Neural progenitor cell (in vitro differentiated cells): Measurements from ENCODE around the gene SEMA6B. TPM values are rescaled to one million over a fixed set of nuclear protein-coding genes. Genes with fewer than 3 reads are reported as not detected.

ENCODE experiments used
- DNase-seq: peaks from one replicate; pipeline ENCODE4 v3.0.0-alpha.2; 2016; ENCODE audit warnings: low spot score
- H2AFZ ChIP-seq: fragments of 200-600 bp; sonication (generic); replicated peaks from 2 replicates; pipeline ENCODE4 v1.6.1; 2016; ENCODE audit warnings: antibody characterized with exemption
- H3F3A ChIP-seq: fragments of 200-600 bp; sonication (generic); 2 replicates; pipeline ENCODE4 v1.6.1; 2016; ENCODE audit warnings: antibody characterized with exemption, low read depth
- H3K27ac ChIP-seq: fragments of 200-600 bp; sonication (generic); 2 replicates; pipeline ENCODE4 v1.5.1; 2016; ENCODE audit warnings: mild to moderate bottlenecking
- H3K27me3 ChIP-seq: fragments of 200-600 bp; sonication (generic); 2 replicates; pipeline ENCODE4 v1.6.1; 2016; ENCODE audit warnings: mild to moderate bottlenecking, moderate library complexity
- H3K36me3 ChIP-seq: fragments of 200-600 bp; sonication (generic); 2 replicates; pipeline ENCODE4 v1.5.1; 2016
- H3K4me1 ChIP-seq: fragments of 200-600 bp; sonication (generic); 2 replicates; pipeline ENCODE4 v1.6.1; 2016; ENCODE audit warnings: mixed run types
- H3K4me2 ChIP-seq: fragments of 200-600 bp; sonication (generic); 2 replicates; pipeline ENCODE4 v1.6.1; 2016
- H3K4me3 ChIP-seq: fragments of 200-600 bp; sonication (generic); 2 replicates; pipeline ENCODE4 v1.5.1; 2016
- H3K79me2 ChIP-seq: fragments of 200-600 bp; sonication (generic); 2 replicates; pipeline ENCODE4 v1.6.1; 2016; ENCODE audit warnings: low read depth
- H3K9ac ChIP-seq: fragments of 200-600 bp; sonication (generic); 2 replicates; pipeline ENCODE4 v1.6.1; 2016
- H3K9me3 ChIP-seq: fragments of 200-600 bp; sonication (generic); 2 replicates; pipeline ENCODE4 v1.5.1; 2016; ENCODE audit warnings: low read depth
- H4K20me1 ChIP-seq: fragments of 200-600 bp; sonication (generic); 2 replicates; pipeline ENCODE4 v1.6.1; 2016; ENCODE audit warnings: low read depth
- H3K27ac Mint-ChIP-seq: 3 replicates; pipeline ENCODE4 v1.8.0; 2021; ENCODE audit warnings: mixed read lengths
- H3K27me3 Mint-ChIP-seq: 2 replicates; pipeline ENCODE4 v1.8.0; 2022; ENCODE audit warnings: low read depth, mild to moderate bottlenecking, inconsistent platforms, moderate library complexity, mixed read lengths; ENCODE audit not compliant: insufficient read depth
- H3K36me3 Mint-ChIP-seq: 3 replicates; pipeline ENCODE4 v1.8.0; 2021; ENCODE audit warnings: mixed read lengths
- H3K4me1 Mint-ChIP-seq: 3 replicates; pipeline ENCODE4 v1.8.0; 2021; ENCODE audit warnings: mixed read lengths
- H3K4me3 Mint-ChIP-seq: 3 replicates; pipeline ENCODE4 v1.8.0; 2021; ENCODE audit warnings: mild to moderate bottlenecking, moderate library complexity, mixed read lengths
- H3K9me3 Mint-ChIP-seq: 3 replicates; pipeline ENCODE4 v1.8.0; 2020; ENCODE audit warnings: mixed read lengths
- EZH2 ChIP-seq: fragments of 200-600 bp; sonication (generic); IDR thresholded peaks from 2 replicates; pipeline ENCODE4 v1.6.1; 2017; ENCODE audit warnings: antibody characterized with exemption, mild to moderate bottlenecking, moderate library complexity
- EZH2phosphoT487 ChIP-seq: fragments of 200-600 bp; sonication (generic); IDR thresholded peaks from 2 replicates; pipeline ENCODE4 v1.6.1; 2017; ENCODE audit warnings: antibody characterized with exemption
- total RNA-seq: library from RNA; depleted of rRNA; stranded (reverse); fragments of >200 nt; gene quantifications from 2 replicates; pipeline ENCODE4 v1.2.3, GENCODE V29; 2015; ENCODE audit warnings: low replicate concordance
- TF ChIP-seq, protein P1 (sequence below): fragments of 200-600 bp; sonication (generic); IDR thresholded peaks from 2 replicates; pipeline ENCODE4 v1.5.1; 2017; ENCODE audit warnings: antibody characterized with exemption, mild to moderate bottlenecking

Gene SEMA6B
- total RNA-seq, 1 donor from 2014 or later = 22.6 TPM

DNA sequence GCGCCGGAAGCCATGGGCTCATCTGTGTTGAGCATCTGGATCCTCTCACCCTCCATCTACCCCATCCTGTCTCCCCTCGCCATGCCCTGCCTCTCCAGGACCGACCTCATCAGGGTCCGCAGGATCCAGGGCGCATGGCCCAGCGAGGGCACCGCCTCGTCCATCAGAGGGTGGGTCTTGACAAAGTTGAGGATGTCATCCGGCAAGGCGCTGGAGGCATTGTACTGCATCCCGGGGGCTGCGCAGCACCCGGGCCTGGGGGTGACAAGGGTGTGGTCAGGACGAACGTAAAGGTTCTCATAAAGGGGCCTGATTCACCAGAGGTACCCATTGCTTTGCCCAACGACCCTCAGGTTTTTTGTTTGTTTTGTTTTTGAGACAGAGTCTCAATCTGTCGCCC, 9.5 kb downstream of the SEMA6B start:
- Histone ChIP-seq H3K79me2 (no peaks in the 10 kb centered on the region), H4K20me1 (peaks cover 10% of the 10 kb centered on the region), H3K4me2 (no peak overlapping the region), H3K9me3 (no peaks in the 10 kb centered on the region), H3K27me3 (no peaks in the 10 kb centered on the region), H3K4me3 (no peak overlapping the region), H3F3A (no peaks in the 10 kb centered on the region), H3K9ac (no peak overlapping the region), H3K4me1 (no peaks in the 10 kb centered on the region), H3K36me3 (no peaks in the 10 kb centered on the region), H3K27ac (no peak overlapping the region), H2AFZ (no peak overlapping the region)
- Mint-ChIP-seq H3K27me3 (no peaks in the 10 kb centered on the region), H3K4me1 (no peaks in the 10 kb centered on the region), H3K9me3 (no peaks in the 10 kb centered on the region), H3K36me3 (peaks cover 19% of the 10 kb centered on the region), H3K27ac (no peak overlapping the region), H3K4me3 (no peak overlapping the region)
- TF ChIP-seq EZH2phosphoT487 = no peak
- TF ChIP-seq, protein P1, sequence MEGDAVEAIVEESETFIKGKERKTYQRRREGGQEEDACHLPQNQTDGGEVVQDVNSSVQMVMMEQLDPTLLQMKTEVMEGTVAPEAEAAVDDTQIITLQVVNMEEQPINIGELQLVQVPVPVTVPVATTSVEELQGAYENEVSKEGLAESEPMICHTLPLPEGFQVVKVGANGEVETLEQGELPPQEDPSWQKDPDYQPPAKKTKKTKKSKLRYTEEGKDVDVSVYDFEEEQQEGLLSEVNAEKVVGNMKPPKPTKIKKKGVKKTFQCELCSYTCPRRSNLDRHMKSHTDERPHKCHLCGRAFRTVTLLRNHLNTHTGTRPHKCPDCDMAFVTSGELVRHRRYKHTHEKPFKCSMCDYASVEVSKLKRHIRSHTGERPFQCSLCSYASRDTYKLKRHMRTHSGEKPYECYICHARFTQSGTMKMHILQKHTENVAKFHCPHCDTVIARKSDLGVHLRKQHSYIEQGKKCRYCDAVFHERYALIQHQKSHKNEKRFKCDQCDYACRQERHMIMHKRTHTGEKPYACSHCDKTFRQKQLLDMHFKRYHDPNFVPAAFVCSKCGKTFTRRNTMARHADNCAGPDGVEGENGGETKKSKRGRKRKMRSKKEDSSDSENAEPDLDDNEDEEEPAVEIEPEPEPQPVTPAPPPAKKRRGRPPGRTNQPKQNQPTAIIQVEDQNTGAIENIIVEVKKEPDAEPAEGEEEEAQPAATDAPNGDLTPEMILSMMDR = no peak
- TF ChIP-seq EZH2 = no peak
- DNase-seq = no peak

DNA sequence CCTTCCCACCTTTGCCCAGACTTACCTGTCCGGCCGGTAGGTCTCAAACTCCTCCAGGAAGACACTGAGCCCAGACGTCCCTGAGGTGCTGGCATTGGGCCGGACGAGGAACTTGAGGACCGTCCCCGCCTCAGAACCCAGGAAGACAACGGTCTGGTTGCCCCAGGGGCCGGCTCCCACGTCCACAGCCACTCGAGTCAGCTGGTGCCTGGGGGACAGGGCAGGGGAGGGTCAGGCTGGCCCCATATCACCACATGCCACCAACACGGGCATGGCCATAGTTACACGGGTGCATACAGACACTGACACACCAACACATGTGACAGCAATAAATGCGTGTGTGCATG, 11.3 kb downstream of the SEMA6B start:
- DNase-seq = no peak
- TF ChIP-seq, protein P1 = no peak
- TF ChIP-seq EZH2 = no peak
- no peak for TF ChIP-seq EZH2phosphoT487
- no peaks in the 10 kb centered on the region for H3F3A ChIP-seq
- no peak overlapping the region for H3K9ac ChIP-seq
- H3K4me1 ChIP-seq = no peaks in the 10 kb centered on the region
- Mint-ChIP-seq H3K9me3 (no peaks in the 10 kb centered on the region), H3K27me3 (no peaks in the 10 kb centered on the region), H3K4me3 (no peak overlapping the region), H3K36me3 (peaks cover 9% of the 10 kb centered on the region), H3K4me1 (no peaks in the 10 kb centered on the region), H3K27ac (no peak overlapping the region)
- no peaks in the 10 kb centered on the region for H3K36me3 ChIP-seq
- H3K4me3 ChIP-seq = no peak overlapping the region
- no peak overlapping the region for H2AFZ ChIP-seq
- no peaks in the 10 kb centered on the region for H3K27me3 ChIP-seq
- H3K9me3 ChIP-seq = no peaks in the 10 kb centered on the region
- no peaks in the 10 kb centered on the region for H3K79me2 ChIP-seq
- no peak overlapping the region for H3K27ac ChIP-seq
- no peak overlapping the region for H3K4me2 ChIP-seq
- peaks cover 10% of the 10 kb centered on the region for H4K20me1 ChIP-seq

DNA sequence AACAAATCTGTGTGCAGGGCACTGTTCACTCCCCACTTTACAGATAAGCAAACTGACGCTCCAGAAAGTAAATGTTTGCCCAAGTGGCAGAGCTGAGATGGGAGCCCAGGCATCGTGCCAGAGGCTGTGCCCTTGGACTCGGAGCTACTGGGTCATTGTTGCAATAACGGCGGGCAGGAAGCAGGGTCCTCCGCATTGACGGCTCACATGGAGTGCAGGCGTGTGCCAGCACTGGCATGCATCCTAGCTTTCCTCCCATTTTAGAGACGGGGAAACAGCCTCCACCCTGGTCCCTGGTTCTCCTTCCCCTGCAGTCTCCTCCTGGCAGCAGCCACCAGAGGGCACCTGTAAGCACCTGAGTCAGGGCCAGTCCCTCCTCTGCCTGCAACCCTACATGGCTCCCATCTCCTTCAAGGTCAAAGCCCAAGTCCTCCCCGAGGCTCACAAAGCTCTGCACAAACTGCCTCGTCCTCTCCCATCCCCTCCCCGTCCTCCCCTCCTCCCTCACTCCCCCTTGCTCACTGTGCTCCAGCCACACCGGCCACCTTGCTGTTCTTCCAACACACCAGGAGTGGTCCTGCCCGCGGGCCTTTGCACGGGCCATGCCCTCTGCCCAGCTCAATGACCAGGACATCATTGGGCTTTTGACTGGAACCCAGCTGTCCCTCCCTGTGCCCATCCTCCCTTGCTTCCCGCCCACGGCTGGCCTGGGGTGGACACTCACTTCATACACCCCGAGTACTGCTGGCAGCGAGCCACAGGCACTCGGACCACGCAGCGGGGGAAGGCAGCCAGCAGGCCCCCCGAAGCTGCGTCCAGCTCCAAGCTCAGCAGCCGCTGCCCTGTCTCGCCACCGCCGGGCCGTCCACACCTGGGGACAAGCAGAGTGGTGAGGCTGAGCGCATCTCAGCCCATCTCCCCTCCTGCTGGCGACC, 11.9 kb downstream of the SEMA6B start:
- H3K4me1 ChIP-seq = no peaks in the 10 kb centered on the region
- H4K20me1 ChIP-seq = peaks cover 10% of the 10 kb centered on the region
- no peak for DNase-seq
- no peaks in the 10 kb centered on the region for H3K4me1 Mint-ChIP-seq
- no peak overlapping the region for H3K4me3 Mint-ChIP-seq
- TF ChIP-seq EZH2phosphoT487 = no peak
- TF ChIP-seq, protein P1 = peak; percentile 28
- no peak overlapping the region for H3K4me2 ChIP-seq
- H3K27ac ChIP-seq = no peak overlapping the region
- no peak overlapping the region for H3K4me3 ChIP-seq
- H3K27me3 Mint-ChIP-seq = no peaks in the 10 kb centered on the region
- no peak overlapping the region for H3K9ac ChIP-seq
- H3K9me3 Mint-ChIP-seq = no peaks in the 10 kb centered on the region
- H3K27me3 ChIP-seq = no peaks in the 10 kb centered on the region
- peaks cover 3% of the 10 kb centered on the region for H3K36me3 Mint-ChIP-seq
- no peaks in the 10 kb centered on the region for H3K79me2 ChIP-seq
- no peaks in the 10 kb centered on the region for H3K36me3 ChIP-seq
- H2AFZ ChIP-seq = no peak overlapping the region
- H3K27ac Mint-ChIP-seq = no peak overlapping the region
- no peaks in the 10 kb centered on the region for H3F3A ChIP-seq
- H3K9me3 ChIP-seq = no peaks in the 10 kb centered on the region
